ENCODE measurements around the gene ZNF662.

Gene ZNF662

DNA sequence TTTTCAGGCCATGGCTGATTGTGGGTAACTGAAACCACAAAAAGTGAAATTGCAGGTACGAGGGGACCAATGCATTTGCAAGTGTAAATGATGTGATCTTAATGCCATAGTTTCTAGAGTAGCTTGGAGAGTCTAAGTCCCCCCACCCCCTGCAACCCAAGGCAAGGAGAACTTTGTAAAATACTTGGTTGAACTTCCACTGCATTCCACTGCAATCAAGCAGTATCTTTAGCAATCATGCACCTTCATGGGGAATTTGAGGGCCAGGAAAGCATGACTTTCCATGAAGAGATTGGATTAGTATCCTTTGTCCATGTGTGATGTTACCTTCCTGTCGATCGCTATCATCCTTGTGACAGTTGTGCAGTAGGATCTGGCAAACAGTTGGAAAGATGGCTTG lies 18.9 kb upstream of the ZNF662 start:
- no peak for DNase-seq (ENCODE audit: low spot score)

DNA sequence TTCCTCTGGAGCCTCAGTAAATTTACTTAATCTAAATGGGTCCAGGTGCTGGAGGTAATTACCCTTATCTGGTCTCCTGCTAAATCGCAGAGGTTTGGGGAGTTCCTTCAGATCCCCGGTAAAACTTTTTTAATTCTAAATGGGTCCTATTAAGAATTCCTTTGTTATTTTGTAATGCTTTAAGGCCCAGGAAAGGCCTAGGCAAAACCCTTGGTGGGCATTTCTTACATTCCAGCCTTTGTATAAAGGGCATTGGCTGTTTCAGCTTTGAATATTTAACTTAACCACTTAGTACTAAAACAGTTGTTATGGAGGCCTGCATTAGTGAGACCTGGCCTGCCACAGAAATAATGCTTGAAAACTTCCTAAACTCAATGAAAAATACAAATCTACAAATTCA lies 14.9 kb upstream of the ZNF662 start:
- DNase-seq (ENCODE audit: low spot score) = no peak

DNA sequence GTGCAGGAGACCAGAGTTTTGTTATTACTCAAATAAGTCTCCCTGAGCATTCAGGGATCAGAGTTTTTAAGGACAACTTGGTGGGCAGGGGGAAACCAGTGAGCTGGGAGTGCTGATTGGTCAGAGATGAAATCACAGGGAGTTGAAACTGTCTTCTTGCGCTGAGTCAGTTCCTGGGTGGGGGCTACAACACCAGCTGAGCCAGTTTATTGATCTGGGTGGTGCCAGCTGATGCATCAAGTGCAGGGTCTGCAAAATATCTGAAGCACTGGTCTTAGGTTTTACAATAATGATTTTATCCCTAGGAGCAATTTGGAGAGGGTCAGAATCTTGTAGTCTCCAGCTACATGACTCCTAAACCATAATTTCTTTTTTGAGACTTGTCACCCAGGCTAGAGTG lies 13.8 kb upstream of the ZNF662 start:
- DNase-seq (ENCODE audit: low spot score) = no peak

DNA sequence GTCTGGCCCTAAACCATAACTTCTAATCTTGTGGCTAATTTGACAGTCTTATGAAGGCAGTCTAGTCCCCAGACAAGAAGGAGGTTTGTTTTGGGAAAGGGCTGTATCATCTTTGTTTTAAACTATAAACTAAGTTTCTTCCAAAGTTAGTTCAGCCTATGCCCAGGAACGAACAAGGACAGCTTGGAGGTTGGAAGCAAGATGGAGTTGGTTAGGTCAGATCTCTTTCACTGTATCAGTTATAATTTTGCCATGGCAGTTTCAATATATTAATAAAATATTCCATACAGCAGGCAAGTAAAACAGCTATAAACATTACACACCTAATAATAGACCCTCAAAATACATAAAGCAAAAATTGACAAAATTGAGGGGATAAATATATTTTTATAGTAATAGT lies 13.1 kb upstream of the ZNF662 start:
- no peak for DNase-seq (ENCODE audit: low spot score)

DNA sequence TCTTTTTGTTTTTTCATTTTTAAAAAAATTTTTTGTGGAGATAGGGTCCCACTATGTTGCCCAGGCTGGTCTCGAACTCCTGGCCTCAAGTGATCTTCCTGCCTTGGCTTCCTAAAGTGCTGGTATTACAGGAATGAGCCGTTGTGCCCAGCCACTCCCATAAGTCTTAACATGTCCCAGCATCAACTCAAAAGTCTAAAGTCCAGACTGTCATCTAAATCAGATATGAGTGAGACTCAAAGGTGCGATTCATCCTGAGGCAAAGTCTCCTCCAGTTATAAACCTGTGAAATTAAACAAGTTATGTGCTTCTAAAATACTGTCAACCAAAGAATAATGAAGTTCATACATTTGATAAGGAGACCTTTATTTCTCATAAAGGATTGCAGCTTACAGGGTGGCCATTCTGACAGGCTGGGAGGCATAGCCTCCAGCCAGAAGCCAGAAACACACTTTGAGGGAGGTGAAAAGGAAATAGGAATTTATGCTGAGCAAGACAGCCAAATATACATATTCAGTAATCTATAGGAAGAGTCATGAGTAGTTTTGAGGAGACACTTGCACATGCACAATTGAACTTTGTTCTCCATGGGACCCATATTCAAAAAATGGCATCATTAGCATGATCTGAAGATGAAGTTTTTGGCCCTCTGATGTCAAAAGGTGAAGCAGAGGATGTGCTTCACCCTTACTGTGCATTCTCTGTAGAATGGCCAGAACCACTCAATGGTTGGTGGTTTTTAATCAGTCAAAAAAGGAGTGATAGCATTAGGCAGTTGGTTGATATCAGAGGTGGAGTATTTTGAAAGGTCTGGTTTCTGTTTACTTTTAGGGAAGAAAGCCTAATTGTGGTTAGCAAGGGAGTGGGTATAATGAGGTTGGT lies 11.0 kb upstream of the ZNF662 start:
- DNase-seq (ENCODE audit: low spot score) = no peak

DNA sequence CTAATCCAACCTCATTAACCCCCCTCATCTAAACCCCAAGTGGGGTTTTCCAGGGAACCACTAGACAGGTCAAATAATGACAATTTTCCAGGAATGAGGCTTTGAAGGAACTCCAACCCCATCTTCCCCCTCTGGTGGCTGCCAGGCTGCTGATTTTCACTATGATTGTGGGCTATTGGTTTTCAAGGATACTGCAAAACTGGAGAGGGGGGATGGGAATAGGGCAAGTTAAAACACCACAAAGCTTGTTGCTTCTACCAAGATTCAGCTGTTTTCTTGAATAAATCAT lies 10.4 kb upstream of the ZNF662 start:
- no peak for DNase-seq (ENCODE audit: low spot score)

DNA sequence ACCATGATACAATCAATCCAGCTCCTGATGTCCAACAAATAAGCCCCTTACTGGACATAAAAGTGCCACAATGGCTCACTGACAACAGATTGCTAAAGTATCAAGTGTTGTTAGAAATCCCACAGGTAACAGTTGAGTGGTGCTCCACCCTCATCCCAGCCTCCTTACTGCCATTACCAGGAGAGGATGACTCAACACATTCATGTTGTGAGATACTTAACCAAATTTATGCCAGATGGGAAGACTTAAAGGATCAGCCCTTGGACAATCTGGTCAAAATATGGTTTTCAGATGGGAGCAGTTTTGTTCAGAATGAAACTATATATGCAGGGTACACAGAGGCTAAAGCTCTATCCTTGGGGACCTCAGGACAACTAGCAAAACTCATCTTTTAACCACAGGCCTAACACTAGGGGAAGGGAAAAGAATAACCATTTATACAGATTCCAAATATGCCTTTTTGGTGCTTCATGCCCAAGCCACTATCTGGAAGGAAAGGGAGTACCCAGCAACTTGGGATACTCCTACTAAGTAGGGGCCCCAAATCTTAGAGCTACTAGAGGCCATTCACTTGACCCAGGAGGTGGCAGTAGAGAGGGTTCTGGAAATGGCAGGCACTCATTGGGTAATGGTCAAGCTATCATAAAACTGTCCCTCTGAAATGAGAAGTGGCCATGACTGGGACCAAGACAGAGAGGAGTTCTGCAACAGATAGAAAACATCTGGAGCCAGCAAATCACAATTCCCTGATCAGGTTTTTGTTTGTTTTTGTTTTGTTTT lies 6.9 kb upstream of the ZNF662 start:
- DNase-seq (ENCODE audit: low spot score) = no peak

DNA sequence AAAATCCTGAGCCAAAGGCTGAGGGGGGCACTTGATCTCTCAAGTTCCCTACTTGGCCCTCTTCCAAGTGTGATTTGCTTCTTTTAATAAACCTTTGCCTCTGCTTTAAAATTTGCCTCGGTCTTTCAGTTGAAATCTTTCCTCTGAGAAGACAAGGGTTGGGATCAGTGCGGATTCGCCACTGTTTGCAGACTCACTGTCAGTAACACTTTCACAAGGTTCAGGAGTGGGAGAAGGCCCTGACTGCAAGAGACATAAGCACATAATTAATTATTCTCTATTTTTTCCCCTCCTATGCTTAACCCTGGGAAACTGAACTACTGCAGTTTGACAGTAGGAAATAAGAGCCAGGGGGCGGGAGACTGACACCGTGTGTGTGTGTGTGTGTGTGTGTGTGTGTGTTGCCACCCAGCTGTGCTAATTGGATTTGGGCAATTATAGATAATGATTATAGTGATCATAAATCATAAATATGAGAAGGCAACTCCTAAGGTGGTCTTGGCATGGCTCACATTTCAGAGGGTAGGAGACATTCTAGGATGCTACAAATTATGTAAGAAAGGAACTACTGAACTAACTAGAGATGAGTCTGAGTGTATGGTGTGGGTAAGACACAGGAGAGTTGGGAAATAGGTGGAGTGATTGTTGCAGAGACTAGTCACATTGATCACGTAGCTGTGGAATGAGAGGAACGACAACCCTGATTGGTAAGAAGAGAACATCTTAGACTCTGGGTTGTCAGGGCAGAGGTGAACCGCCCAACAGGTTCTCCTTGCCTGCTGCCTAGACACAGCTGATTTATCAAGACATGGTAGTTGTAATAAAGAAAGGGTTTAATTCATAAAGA lies 5.5 kb upstream of the ZNF662 start:
- DNase-seq (ENCODE audit: low spot score) = no peak

DNA sequence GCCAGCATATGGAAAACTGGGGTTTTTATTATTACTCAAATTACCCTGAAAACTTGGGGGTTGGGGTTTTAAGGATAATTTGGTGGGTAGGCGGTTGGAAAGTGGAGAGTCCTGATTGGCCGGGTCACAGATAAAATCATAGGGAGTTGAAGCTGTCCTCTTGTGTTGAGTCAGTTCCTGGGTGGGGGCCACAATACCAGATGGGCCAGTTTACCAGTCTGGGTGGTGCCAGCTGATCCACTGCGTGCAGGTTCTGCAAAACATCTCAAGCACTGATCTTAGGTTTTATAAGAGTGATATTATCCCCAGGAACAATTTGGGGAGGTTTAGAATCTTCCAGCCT lies 4.9 kb upstream of the ZNF662 start:
- DNase-seq (ENCODE audit: low spot score) = no peak

DNA sequence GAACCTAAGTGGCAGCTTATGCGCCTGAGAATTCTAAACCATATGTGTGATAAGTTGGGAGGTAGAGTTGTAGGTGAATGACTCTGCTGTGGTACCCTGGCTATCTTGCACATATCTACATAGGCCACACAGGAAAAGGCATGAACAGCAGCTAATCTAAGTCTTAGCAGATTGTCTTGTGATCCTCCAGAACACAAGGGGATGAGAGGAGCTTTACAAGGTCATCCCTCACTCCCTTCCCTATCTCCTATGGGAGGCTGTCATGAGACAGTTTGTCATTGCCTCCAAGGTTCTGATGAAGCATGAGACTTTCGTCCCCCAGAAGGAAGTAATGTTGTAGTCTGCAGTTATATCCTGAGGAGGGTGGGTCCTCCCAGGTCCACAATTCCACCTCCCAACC lies 3.7 kb upstream of the ZNF662 start:
- DNase-seq (ENCODE audit: low spot score) = no peak

DNA sequence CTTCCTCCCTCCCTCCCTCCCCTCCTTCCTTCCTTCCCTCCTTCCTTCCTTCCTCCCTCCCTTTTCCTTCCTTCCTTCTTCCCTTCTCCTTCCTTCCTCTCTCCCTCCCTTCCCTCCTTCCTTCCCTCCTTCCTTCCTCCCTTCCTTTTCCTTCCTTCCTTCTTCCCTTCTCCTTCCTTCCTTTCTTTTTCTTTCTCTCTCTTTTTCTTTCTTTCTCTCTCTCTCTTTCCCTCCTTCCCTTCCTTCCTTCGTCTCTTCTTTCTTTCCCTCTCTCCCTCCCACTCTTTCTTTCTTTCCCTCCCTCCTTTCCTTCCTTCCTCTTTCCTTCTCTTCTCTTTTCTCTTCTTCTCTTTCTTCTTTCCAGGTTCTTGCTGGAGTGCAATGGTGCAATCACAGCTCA lies 1.9 kb upstream of the ZNF662 start:
- DNase-seq (ENCODE audit: low spot score) = no peak

DNA sequence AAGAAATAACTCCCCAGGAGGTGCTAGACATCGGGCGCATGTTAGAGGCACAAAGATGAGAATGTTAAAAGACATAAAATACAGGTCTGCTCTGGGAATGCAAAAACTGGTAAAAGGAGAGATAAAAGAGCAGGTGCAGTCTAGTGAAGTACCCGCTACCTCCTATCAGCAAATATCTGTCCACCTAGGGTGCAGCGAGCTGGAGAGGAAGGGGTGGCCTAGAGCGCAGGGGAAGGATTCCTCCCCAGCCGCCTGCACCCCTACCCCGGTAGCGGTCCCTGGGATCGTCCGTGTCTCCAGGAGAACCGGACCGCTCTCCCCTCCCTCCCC lies 237 bp upstream of the ZNF662 start:
- no peak for DNase-seq (ENCODE audit: low spot score)

DNA sequence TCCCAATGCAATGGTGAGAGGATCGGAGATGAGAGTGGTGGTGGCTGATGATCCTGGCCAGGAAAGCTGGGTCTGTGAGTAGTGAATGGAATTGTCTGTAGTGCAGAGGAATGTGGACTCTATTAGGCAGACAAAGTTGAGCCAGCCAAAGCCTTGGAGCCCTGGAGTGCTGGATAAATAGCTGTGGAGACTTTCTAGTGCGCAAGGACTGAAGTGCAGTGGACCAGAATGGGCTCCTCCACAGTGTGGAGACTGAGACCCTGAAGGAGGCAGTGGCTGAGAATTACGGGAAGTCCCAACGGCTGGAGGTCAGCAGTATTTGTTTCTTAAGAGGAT lies 874 bp downstream of the ZNF662 start:
- DNase-seq (ENCODE audit: low spot score) = peak; percentile 14

DNA sequence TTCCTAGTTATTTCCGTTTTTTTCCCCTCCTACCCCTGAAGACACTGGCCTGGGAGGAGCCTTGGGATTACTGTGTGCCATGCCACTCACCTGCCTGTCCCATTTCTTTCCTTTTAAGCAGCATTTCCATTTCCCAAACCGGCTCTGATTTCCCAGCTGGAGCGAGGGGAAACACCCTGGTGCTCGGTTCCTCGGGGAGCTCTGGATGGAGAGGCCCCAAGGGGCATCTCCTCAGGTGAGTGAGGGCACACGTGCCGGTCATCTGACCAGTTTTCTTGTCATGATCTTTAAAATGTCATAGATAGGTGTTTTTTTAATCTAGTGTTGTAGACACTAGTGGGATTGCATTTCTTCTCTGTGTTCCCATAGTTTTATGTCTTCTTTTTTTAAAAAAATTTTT lies 2.7 kb downstream of the ZNF662 start:
- DNase-seq (ENCODE audit: low spot score) = no peak

DNA sequence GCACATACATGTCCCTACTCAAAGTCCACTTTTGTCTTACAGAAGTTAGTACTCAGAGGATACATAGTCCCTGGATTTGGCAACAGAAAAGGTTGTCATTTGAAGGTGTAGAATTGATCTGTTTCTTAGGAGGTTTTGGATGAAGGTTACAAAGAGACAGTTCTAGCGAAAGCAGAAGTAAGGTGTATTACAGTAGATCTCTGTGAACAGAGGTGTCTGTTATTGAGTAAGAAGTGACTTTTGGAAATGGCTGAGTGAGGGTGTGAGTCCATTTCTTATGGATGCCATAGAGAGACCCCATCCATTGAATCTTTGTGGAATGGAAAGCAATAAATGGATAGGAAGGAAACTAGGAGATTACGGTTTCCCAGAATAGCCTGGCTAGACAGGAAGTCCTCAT lies 5.6 kb downstream of the ZNF662 start:
- no peak for DNase-seq (ENCODE audit: low spot score)

DNA sequence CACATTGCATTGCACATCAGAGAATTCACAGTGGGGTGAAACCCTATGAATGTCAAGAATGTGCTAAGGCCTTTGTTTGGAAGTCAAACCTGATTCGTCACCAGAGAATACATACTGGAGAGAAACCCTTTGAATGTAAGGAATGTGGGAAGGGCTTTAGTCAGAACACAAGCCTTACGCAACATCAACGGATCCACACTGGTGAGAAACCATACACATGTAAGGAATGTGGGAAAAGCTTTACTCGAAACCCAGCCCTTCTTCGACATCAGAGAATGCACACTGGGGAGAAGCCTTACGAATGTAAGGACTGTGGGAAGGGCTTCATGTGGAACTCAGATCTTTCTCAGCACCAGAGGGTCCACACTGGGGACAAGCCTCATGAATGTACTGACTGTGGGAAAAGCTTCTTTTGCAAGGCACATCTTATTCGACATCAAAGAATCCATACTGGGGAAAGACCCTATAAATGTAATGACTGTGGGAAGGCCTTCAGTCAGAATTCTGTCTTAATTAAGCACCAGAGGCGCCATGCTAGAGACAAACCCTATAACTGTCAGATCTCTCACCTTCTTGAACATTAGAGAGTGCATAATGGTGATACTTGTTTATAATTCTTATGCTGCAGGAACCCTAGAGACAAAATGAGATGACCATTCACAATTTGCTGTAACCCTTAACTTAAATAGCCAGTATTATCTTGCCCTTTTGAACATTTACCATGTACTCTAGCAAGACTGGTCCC lies 9.0 kb downstream of the ZNF662 start:
- DNase-seq (ENCODE audit: low spot score) = no peak

DNA sequence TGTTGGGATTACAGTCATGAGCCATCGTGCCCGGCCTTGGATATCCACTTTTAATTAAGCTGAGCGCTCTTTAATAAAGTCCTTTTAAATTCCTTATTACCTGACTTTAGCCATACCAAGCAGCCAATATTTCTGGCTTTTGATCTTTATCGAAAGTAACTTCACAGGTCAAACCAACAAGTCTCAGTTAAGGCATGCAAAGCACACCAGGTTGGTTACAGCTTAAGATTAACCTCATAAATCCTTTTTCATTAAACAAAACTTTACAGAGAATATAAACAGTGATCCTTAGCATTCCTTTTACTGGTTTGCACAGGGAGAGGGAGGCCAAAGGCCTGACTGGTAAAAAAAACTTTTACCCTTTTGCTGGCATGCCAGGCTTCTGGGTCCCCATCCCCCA lies 17.7 kb downstream of the ZNF662 start:
- no peak for DNase-seq (ENCODE audit: low spot score)

DNA sequence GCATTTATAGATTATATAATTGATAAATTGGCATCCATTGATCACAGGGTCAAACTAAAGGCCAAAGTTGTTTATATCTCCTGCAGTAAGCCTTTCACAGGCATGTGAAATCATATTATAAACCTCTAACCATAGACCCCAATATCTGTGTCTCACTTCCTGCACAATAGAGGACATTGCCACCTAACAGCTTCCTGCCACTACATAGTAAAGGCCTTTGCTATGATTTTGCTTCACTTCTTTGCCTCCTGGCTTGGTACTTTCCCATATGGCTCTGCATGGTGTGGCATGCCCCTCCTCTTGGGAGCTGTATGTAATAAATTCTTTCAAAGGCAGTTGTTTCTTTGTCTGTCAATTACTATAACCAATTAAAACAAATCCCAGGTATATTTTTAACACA lies 20.4 kb downstream of the ZNF662 start:
- DNase-seq (ENCODE audit: low spot score) = no peak

DNA sequence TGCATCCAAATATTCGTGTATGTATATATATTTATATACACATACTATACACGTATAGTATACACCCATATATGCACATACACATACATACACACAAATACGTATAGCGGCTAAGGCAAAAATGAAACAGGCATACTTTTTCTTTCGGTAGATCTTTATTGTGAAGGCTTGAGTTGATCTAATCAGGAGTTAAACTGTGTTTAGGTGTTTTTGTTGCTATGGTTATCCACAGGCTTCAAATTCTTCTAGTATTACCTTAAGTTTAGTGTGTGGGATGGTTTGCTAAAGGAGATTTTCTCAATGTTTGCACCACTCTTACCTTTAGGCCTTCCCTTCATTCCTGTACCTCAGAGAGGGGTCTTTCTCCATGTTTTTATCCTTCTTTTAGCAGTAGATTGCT lies 28.2 kb downstream of the ZNF662 start:
- DNase-seq (ENCODE audit: low spot score) = no peak

DNA sequence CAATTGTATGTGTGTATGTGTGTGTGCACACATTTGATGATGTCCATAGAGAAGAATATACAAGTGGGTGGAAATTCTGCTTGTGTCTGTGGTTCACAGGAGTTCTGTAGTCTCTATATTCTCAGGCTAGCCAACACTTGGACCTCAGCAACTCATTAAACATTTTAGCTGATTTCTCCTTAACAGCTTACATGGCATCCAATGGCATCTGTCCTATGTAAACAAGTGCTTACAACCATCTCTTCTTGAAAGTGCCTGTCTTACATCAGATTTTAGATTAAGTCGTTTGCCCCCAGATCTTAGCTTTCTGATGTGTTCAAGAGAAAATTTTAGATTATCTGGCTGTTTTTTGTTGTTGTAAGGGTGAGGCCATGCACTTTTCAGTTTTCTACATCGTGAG lies 29.0 kb downstream of the ZNF662 start:
- no peak for DNase-seq (ENCODE audit: low spot score)

DNA sequence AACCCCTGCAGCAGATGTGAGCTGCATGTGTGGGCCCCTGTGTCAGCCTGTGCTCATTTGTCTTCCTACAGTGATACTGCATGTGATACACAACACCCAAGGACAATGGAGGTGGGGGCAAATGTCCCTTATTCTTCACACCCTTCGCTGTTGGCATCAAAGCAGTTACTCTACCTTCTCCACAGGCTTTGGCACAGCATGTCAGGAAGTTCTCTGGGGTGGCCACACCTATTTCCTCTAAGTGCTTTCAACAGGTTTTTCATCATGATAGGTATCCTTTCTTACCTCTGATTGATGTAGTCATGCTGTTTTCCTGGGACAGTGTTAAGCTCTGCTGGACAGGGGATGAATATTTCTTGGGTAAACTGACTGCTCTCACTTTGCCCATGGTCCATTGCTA lies 29.5 kb downstream of the ZNF662 start:
- DNase-seq (ENCODE audit: low spot score) = no peak

DNA sequence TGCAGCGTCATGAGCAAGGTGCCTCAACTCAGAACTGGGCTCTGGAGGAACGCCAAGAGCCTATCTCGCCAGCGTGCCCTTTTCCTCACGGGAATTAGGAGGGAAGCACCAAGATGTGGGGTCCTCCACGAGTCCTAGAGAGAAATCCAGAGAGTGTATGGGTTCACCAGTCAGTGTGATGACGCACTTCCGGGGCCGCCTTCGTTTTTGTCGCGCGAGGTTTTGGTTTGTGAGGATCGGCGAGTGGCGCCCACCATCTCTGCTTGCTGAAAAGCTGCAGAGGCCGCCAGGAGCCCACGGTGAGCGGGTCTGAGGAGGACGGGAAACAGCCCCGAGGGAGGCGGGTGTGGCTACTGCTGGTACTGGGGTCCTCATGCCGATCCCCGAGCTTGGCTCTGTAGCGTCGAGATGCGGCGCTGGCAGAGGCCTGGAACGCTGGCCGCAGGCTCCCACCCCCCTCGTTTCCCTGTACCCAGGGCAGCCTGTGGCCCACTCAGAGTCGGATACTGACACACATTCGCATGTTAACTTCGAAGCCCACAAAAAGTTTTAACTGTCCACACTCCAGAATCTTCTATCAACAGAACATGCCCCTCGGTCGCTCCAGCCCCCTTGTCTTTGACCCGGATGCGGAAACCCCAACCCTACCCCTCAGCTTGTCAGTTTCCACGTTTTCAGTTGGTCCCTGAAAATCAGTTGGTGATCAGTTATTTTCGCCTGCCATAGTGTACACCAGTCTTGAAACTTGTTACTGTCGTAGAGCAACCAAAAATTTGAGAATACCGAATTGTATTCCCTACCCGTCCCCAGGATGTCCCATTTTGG lies 30.4 kb downstream of the ZNF662 start:
- no peak for DNase-seq (ENCODE audit: low spot score)

Data from HuH-7.5 (cell line).